Subcutaneous abdominal adipose tissue (tissue), 5 donors: ENCODE measurements around the gene MYPN.

Experiments used
- H3K27ac ChIP-seq: one replicate; pipeline ENCODE4 v1.7.0; 2013; ENCODE audit warnings: low read depth, mild to moderate bottlenecking, inconsistent platforms, low read length, moderate library complexity
- H3K27me3 ChIP-seq, 5 donors: one replicate each; pipeline ENCODE4 v1.7.0; 2013; ENCODE audit warnings: low read length in 5 of 5, inconsistent platforms in 1 of 5; ENCODE audit not compliant: control insufficient read depth in 5 of 5, insufficient read depth in 4 of 5
- H3K36me3 ChIP-seq, 5 donors: one replicate each; pipeline ENCODE4 v1.7.0; 2013; ENCODE audit warnings: low read length in 5 of 5; ENCODE audit not compliant: control insufficient read depth in 5 of 5, insufficient read depth in 5 of 5
- H3K4me1 ChIP-seq, 5 donors: one replicate each; pipeline ENCODE4 v1.7.0; 2013; ENCODE audit warnings: low read length in 5 of 5, mild to moderate bottlenecking in 3 of 5, moderate library complexity in 1 of 5; ENCODE audit not compliant: control insufficient read depth in 5 of 5, insufficient read depth in 5 of 5
- H3K4me3 ChIP-seq, 5 donors: one replicate each; pipeline ENCODE4 v1.7.0; 2013; ENCODE audit warnings: low read length in 5 of 5, low read depth in 1 of 5
- H3K9ac ChIP-seq, 5 donors: one replicate each; pipeline ENCODE4 v1.7.0; 2013; ENCODE audit warnings: low read length in 5 of 5, mild to moderate bottlenecking in 4 of 5, moderate library complexity in 3 of 5
- H3K9me3 ChIP-seq, 5 donors: one replicate each; pipeline ENCODE4 v1.7.0; 2013; ENCODE audit warnings: low read length in 5 of 5; ENCODE audit not compliant: control insufficient read depth in 5 of 5
- donor health status: healthy.
- donor health status: healthy.
- donor health status: healthy.
- donor health status: healthy.
- donor health status: healthy.

MYPN gene

DNA sequence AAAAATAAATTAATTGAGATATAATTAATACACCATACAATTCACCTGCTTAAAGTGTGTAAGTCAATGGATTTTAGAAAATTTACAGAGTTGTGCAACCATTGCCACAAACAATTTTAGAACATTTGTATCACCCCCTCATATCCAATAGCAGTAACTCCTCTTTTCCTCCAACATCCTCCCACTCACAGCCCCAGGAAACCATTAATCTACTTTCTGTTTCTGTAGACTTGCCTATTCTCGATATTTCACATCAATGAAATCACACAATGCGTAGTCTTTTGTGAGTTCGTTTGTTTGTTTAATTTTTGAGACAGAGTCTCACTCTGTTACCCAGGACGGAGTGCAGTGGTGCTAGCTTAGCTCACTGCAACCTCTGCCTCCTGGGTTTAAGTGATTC lies 20.5 kb upstream of the MYPN start:
- Histone ChIP-seq H3K4me1 (no peaks in the 10 kb centered on the region), H3K4me3 (no peak overlapping the region), H3K9ac (no peak overlapping the region), H3K27ac (no peak overlapping the region), H3K9me3 (no peaks in the 10 kb centered on the region), H3K27me3 (no peaks in the 10 kb centered on the region), H3K36me3 (no peaks in the 10 kb centered on the region)

DNA sequence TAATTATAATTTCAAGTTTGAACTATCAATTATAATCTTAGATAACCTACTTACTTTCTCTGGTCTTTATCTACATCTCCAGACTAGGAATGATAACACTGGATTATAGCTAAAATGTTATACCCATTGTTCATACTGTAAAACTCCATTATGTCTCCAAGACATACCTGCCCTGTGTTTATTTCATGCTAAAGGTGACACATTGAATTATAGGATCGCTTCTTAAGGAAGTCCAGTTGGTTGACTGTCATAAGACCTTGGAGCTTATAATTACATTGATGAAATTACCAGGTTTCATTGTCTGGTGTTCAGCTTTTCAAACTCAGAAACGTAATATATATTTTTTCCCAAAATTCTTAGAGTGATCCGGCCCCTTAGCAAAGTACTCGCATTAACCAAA lies 18.7 kb upstream of the MYPN start:
- H3K36me3 ChIP-seq, result no peaks in the 10 kb centered on the region
- no peaks in the 10 kb centered on the region for H3K4me1 ChIP-seq
- no peaks in the 10 kb centered on the region for H3K27me3 ChIP-seq
- H3K9me3 ChIP-seq, result no peaks in the 10 kb centered on the region
- H3K9ac ChIP-seq, result no peak overlapping the region
- H3K4me3 ChIP-seq, result no peak overlapping the region
- H3K27ac ChIP-seq, result no peak overlapping the region

DNA sequence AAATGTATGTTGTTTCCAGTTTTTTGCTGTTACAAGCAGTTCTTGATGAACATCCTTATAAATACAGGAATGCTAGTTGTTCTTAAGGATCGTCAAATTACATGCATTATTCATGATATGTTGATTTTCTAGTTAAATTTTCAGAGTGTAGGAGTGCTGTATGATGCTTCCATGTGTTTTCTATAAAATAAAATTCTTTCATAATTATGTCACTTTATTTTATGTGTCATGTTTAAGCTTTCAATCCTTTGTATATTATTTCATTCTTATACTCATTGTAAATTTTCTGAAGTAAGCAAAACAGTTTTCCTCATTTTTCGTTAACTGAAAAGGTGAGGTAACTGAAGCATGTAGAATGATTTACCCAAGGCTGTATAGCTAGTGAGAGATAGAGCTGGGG lies 16.8 kb upstream of the MYPN start:
- no peak overlapping the region for H3K4me3 ChIP-seq

DNA sequence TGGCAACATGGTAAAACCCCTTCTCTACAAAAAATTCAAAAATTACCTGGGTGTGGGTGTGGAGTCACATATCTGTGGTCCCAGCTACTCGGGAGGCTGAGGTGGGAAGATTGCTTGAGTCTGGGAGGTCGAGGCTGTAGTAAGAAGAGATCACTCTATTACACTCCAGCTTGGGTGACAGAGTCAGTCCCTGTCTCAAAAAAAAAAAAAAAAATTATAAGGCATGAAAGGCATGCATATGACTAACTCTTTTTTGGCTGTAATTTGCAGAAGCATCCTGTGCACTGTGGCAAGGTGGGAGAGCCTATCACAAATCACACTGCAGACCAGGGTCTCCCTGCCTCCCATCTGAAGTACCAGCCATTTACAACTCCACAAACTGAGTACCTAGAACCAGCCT lies 14.1 kb upstream of the MYPN start:
- no peak overlapping the region for H3K4me3 ChIP-seq
- no peak overlapping the region for H3K9ac ChIP-seq
- no peak overlapping the region for H3K27ac ChIP-seq
- no peaks in the 10 kb centered on the region for H3K4me1 ChIP-seq
- no peaks in the 10 kb centered on the region for H3K27me3 ChIP-seq
- no peaks in the 10 kb centered on the region for H3K9me3 ChIP-seq
- H3K36me3 ChIP-seq, result no peaks in the 10 kb centered on the region

More for the DNA sequence above, 16.8 kb upstream of the MYPN start:
- H3K27ac ChIP-seq, result no peak overlapping the region
- no peaks in the 10 kb centered on the region for H3K27me3 ChIP-seq
- H3K9ac ChIP-seq, result no peak overlapping the region
- H3K36me3 ChIP-seq, result no peaks in the 10 kb centered on the region
- H3K4me1 ChIP-seq, result no peaks in the 10 kb centered on the region
- no peaks in the 10 kb centered on the region for H3K9me3 ChIP-seq

DNA sequence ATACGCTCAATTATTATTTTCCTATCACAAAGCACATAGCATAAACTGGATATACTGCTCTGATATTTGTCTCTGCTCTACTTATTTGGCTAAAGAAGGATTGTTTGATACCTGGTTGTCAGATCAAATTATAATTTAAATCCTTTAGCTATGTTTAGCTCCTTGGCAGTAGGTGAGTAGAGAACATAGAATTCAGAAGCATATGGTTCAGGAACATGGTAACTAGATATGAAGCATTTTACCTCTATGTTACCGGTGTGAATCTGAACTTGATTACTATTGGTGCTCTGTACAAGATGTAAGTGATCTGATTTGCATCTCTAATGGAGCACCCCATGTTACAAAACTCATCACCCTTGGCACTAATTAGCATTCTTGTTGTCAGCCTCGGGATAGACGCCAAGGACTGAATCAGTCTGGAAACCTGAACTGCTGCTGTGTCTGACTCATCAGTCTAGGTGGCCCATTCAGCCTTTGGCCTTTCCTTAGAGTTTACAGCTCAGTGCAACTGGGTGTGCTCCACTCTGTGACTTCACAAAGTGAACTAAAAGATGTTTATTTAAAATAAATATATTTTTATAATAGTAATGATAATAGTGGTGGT lies 12.3 kb upstream of the MYPN start:
- Histone ChIP-seq H3K9ac (no peak overlapping the region), H3K27me3 (no peaks in the 10 kb centered on the region), H3K27ac (no peak overlapping the region), H3K4me1 (no peaks in the 10 kb centered on the region), H3K9me3 (no peaks in the 10 kb centered on the region), H3K36me3 (no peaks in the 10 kb centered on the region), H3K4me3 (no peak overlapping the region)

DNA sequence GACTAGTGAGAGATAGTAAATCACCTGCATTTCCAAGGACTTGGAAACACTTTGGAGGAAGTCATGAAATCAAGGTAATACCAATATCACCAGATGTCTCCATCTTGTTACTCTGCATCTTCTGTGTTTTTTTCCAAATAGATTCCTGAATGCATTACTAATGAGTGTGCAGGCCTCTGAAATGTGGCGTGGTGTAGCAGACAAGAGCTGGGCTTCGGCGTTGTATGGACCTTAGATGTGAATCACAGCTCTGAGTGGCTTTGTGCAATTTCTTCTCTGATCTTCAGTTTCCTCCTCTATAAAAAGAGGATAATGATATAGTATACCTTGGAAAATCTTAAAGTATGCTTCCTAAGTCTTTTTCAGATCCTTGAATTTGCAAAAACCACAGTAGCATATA lies 9.6 kb upstream of the MYPN start:
- Histone ChIP-seq H3K36me3 (no peaks in the 10 kb centered on the region), H3K27ac (no peak overlapping the region)

DNA sequence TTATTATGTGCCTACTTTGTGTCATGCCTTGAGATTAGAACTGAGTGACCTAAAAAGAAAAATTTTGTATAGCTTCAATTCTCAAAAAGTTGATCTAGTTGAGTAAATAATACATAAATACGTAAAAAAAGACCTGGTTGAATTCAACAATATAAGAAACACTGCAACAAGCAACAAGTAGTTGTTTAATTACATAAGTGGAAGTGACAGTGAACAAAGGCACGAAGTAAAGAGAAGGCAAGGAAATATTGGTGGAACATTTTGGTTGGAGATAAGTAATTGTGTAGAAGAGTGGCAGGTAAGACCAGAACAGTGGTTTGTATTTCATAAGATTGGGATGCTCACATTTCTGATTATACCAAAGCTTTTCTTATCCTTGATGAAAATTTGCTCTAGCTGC lies 8.2 kb upstream of the MYPN start:
- H3K27ac ChIP-seq, result no peak overlapping the region
- H3K4me3 ChIP-seq, result no peak overlapping the region
- H3K9me3 ChIP-seq, result no peaks in the 10 kb centered on the region
- H3K9ac ChIP-seq, result no peak overlapping the region
- no peaks in the 10 kb centered on the region for H3K27me3 ChIP-seq
- H3K4me1 ChIP-seq, result no peaks in the 10 kb centered on the region
- no peaks in the 10 kb centered on the region for H3K36me3 ChIP-seq

More for the DNA sequence above, 9.6 kb upstream of the MYPN start:
- Histone ChIP-seq H3K4me1 (no peaks in the 10 kb centered on the region), H3K4me3 (no peak overlapping the region), H3K9ac (no peak overlapping the region), H3K9me3 (no peaks in the 10 kb centered on the region), H3K27me3 (no peaks in the 10 kb centered on the region)

DNA sequence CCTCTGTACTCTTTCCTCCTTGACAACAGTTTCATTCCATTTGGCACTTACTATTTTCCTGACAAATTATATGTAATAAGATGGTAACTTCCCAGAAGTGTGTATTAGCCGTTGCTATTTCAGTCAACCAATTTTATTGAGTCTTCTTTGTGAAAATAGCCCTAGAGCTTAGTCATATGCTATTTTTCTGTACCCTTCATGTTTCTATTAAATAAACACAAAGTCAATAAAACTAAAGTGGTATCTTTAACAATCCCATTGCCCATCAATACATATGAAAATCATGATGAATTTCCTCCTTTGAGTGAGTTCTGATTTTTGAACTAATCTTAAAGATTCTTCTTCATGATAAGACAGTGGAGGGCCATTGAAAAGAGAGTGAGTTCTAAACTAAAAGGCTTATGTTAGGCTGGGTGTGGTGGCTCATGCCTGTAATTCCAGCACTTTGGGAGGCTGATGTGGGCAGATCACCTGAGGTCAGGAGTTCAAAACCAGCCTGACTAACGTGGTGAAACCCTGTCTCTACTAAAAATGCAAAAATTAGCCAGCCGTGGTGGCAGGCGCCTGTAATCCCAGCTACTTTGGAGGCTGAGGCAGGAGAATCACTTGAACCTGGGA lies 5.9 kb upstream of the MYPN start:
- H3K9me3 ChIP-seq, result no peaks in the 10 kb centered on the region
- H3K9ac ChIP-seq, result no peak overlapping the region
- no peak overlapping the region for H3K4me3 ChIP-seq
- no peaks in the 10 kb centered on the region for H3K4me1 ChIP-seq
- H3K27me3 ChIP-seq, result no peaks in the 10 kb centered on the region
- no peak overlapping the region for H3K27ac ChIP-seq
- no peaks in the 10 kb centered on the region for H3K36me3 ChIP-seq

DNA sequence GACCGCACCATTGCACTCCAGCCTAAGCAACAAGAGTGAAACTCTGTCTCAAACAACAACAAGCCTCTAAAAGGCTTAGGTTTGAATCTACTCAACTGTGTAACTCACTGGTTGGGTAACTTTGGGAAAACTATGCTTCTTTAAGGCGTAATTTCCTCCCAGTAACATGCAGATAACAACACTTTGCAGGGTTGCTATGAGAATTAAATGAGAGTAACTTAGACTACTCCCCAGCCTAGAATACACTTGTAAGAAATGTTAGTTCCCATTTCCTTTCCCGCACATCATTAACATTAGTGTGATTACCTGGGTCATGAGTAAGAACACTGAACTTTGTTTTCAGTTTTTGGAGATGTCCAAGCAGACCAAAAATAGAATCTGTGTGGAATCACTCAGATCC lies 5.4 kb upstream of the MYPN start:
- H3K36me3 ChIP-seq, result no peaks in the 10 kb centered on the region
- no peak overlapping the region for H3K27ac ChIP-seq
- no peaks in the 10 kb centered on the region for H3K27me3 ChIP-seq
- no peaks in the 10 kb centered on the region for H3K4me1 ChIP-seq
- H3K4me3 ChIP-seq, result no peak overlapping the region
- H3K9ac ChIP-seq, result no peak overlapping the region
- no peaks in the 10 kb centered on the region for H3K9me3 ChIP-seq

DNA sequence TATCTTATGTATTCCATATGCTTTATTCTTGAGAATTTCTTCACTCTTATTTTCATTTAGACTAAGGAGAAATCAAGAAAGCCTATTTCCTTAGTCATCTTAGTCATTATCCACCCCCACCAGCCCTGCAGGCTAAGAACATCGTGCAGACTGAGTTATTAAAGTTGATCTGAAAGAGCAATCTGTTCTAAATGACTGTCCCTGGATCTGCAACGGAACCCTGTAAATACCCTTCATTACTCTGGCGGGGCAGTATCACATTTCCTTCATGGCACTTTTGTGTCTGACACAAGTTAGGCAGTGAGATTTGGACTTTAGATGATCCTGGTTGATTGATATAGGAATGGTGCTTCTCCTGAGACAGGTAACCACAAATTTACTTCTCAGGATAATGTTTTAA lies 3.5 kb upstream of the MYPN start:
- Histone ChIP-seq H3K27me3 (no peaks in the 10 kb centered on the region), H3K4me3 (no peak overlapping the region), H3K4me1 (no peaks in the 10 kb centered on the region), H3K36me3 (no peaks in the 10 kb centered on the region), H3K9ac (no peak overlapping the region), H3K9me3 (no peaks in the 10 kb centered on the region), H3K27ac (no peak overlapping the region)
